ENCODE measurements around the gene SPECC1L. TPM values are rescaled to one million over a fixed set of nuclear protein-coding genes. Genes with fewer than 3 reads are reported as not detected.

Gene SPECC1L
- total RNA-seq, 1 donor from 2014 or later: 69.9 TPM

DNA sequence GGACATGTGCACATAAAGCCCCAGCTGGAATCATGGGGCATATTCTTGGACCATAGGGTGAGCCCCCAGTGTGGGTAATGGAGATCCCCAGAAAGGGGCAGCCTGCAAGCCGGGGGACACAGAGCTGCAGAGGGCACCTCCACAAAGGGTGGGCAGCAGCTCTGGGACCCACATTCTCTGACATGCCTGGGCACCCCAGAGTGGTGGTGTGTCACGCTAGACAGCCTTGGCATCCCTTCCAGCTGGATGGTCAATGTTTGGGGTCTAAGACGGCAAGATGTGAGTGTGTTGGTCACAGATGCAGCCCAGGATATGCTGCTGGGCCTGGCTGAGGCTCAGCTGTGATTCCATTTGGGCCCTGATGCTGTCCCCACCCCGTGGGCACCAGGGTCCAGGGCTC, 166.5 kb downstream of the SPECC1L start:
- ATAC-seq (no peak), DNase-seq (no peak)
- Histone ChIP-seq H3K4me3 (no peak overlapping the region), H3K27me3 (ENCODE audit: low read depth) (no peaks in the 10 kb centered on the region), H3K27ac (no peak overlapping the region), H3K36me3 (peaks cover 13% of the 10 kb centered on the region), H3K4me1 (peaks cover 45% of the 10 kb centered on the region), H3K9me3 (no peaks in the 10 kb centered on the region)
- intact Hi-C loops (cut with DNase I): no loop called here
- TF ChIP-seq, protein P1, sequence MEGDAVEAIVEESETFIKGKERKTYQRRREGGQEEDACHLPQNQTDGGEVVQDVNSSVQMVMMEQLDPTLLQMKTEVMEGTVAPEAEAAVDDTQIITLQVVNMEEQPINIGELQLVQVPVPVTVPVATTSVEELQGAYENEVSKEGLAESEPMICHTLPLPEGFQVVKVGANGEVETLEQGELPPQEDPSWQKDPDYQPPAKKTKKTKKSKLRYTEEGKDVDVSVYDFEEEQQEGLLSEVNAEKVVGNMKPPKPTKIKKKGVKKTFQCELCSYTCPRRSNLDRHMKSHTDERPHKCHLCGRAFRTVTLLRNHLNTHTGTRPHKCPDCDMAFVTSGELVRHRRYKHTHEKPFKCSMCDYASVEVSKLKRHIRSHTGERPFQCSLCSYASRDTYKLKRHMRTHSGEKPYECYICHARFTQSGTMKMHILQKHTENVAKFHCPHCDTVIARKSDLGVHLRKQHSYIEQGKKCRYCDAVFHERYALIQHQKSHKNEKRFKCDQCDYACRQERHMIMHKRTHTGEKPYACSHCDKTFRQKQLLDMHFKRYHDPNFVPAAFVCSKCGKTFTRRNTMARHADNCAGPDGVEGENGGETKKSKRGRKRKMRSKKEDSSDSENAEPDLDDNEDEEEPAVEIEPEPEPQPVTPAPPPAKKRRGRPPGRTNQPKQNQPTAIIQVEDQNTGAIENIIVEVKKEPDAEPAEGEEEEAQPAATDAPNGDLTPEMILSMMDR (IDR thresholded peaks at IDR 0.05): no peak

DNA sequence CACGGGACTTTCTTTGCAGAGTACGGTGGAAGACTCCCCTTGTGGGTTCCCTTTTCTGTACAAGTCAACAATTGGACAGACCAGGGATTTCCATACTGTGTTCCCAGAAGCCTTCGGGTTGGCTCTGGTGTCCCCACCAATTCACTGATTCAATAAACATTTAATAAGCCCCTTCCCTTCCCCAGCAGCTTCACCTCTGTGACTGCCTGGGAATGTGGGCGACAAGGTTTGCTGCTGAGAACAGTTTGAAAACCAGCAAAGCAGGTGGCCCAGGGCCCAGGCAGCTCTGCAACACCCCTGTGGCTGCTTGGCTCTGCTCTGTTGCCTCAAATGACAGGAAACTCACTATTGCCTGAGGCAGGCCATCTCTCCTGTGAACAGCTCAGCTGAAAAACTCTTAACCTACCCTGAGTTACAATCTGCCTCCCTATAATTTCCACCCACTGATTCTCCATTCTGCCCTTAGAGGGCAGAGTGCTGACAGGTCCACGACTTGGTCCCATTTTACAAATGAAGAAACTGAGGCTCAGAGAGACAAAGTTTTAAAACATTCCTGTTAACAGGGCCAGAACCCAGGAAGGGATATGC, 167.2 kb downstream of the SPECC1L start:
- DNase-seq (no peak), ATAC-seq (no peak)
- TF ChIP-seq, protein P1 (IDR thresholded peaks at IDR 0.05): no peak
- peaks cover 38% of the 10 kb centered on the region for H3K4me1 ChIP-seq
- H3K9me3 ChIP-seq: no peaks in the 10 kb centered on the region
- no peaks in the 10 kb centered on the region for H3K27me3 ChIP-seq (ENCODE audit: low read depth)
- peaks cover 13% of the 10 kb centered on the region for H3K36me3 ChIP-seq
- intact Hi-C loops (cut with DNase I): no loop called here
- no peak overlapping the region for H3K4me3 ChIP-seq
- no peak overlapping the region for H3K27ac ChIP-seq

DNA sequence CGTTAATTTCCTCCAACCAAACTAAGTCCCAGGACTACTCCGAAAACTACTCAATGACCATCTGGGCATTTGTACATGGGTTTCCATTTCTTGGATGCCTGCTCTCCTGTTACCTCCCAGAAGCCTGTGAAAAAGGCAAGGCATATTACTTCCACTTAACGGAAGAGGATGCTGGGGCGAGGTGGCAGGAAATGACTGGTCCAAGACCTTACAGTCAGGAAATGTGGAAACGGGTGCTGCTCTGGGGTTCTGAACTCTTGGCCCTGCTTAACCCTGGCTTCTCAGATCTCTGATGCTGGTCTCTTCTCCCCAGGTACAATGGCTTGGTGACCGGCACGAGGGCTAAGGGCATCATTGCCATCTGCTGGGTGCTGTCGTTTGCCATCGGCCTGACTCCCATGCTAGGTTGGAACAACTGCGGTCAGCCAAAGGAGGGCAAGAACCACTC, 169.7 kb downstream of the SPECC1L start:
- peaks cover 19% of the 10 kb centered on the region for H3K36me3 ChIP-seq
- intact Hi-C loops (cut with DNase I): no loop called here
- no peaks in the 10 kb centered on the region for H3K9me3 ChIP-seq
- DNase-seq (no peak), ATAC-seq (no peak)
- H3K27ac ChIP-seq: no peak overlapping the region
- H3K4me3 ChIP-seq: no peak overlapping the region
- peaks cover 13% of the 10 kb centered on the region for H3K4me1 ChIP-seq
- no peaks in the 10 kb centered on the region for H3K27me3 ChIP-seq (ENCODE audit: low read depth)
- TF ChIP-seq, protein P1 (IDR thresholded peaks at IDR 0.05): no peak

DNA sequence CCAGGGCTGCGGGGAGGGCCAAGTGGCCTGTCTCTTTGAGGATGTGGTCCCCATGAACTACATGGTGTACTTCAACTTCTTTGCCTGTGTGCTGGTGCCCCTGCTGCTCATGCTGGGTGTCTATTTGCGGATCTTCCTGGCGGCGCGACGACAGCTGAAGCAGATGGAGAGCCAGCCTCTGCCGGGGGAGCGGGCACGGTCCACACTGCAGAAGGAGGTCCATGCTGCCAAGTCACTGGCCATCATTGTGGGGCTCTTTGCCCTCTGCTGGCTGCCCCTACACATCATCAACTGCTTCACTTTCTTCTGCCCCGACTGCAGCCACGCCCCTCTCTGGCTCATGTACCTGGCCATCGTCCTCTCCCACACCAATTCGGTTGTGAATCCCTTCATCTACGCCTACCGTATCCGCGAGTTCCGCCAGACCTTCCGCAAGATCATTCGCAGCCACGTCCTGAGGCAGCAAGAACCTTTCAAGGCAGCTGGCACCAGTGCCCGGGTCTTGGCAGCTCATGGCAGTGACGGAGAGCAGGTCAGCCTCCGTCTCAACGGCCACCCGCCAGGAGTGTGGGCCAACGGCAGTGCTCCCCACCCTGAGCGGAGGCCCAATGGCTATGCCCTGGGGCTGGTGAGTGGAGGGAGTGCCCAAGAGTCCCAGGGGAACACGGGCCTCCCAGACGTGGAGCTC, 170.2 kb downstream of the SPECC1L start:
- Histone ChIP-seq H3K27me3 (ENCODE audit: low read depth) (no peaks in the 10 kb centered on the region), H3K4me3 (no peak overlapping the region), H3K4me1 (peaks cover 7% of the 10 kb centered on the region), H3K36me3 (peaks cover 19% of the 10 kb centered on the region), H3K27ac (no peak overlapping the region), H3K9me3 (no peaks in the 10 kb centered on the region)
- ATAC-seq (no peak), DNase-seq (no peak)
- intact Hi-C loops (cut with DNase I): no loop called here
- TF ChIP-seq, protein P1 (IDR thresholded peaks at IDR 0.05): no peak

DNA sequence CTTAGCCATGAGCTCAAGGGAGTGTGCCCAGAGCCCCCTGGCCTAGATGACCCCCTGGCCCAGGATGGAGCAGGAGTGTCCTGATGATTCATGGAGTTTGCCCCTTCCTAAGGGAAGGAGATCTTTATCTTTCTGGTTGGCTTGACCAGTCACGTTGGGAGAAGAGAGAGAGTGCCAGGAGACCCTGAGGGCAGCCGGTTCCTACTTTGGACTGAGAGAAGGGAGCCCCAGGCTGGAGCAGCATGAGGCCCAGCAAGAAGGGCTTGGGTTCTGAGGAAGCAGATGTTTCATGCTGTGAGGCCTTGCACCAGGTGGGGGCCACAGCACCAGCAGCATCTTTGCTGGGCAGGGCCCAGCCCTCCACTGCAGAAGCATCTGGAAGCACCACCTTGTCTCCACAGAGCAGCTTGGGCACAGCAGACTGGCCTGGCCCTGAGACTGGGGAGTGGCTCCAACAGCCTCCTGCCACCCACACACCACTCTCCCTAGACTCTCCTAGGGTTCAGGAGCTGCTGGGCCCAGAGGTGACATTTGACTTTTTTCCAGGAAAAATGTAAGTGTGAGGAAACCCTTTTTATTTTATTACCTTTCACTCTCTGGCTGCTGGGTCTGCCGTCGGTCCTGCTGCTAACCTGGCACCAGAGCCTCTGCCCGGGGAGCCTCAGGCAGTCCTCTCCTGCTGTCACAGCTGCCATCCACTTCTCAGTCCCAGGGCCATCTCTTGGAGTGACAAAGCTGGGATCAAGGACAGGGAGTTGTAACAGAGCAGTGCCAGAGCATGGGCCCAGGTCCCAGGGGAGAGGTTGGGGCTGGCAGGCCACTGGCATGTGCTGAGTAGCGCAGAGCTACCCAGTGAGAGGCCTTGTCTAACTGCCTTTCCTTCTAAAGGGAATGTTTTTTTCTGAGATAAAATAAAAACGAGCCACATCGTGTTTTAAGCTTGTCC, 171.0 kb downstream of the SPECC1L start:
- DNase-seq: no peak
- Histone ChIP-seq H3K9me3 (no peaks in the 10 kb centered on the region), H3K27me3 (ENCODE audit: low read depth) (no peaks in the 10 kb centered on the region), H3K36me3 (peaks cover 19% of the 10 kb centered on the region), H3K27ac (no peak overlapping the region), H3K4me1 (no peaks in the 10 kb centered on the region), H3K4me3 (no peak overlapping the region)
- intact Hi-C loops (cut with DNase I): no loop called here
- TF ChIP-seq, protein P1 (IDR thresholded peaks at IDR 0.05): no peak
- ATAC-seq: no peak
